ENCODE measurements around the gene ZNF579. TPM values are rescaled to one million over a fixed set of nuclear protein-coding genes. Genes with fewer than 3 reads are reported as not detected.
A peak's percentile ranks its signal among the peaks of the same experiment; 100 is the strongest.

ZNF579 gene
- total RNA-seq, 1 donor from 2014 or later = 35.0 TPM

DNA sequence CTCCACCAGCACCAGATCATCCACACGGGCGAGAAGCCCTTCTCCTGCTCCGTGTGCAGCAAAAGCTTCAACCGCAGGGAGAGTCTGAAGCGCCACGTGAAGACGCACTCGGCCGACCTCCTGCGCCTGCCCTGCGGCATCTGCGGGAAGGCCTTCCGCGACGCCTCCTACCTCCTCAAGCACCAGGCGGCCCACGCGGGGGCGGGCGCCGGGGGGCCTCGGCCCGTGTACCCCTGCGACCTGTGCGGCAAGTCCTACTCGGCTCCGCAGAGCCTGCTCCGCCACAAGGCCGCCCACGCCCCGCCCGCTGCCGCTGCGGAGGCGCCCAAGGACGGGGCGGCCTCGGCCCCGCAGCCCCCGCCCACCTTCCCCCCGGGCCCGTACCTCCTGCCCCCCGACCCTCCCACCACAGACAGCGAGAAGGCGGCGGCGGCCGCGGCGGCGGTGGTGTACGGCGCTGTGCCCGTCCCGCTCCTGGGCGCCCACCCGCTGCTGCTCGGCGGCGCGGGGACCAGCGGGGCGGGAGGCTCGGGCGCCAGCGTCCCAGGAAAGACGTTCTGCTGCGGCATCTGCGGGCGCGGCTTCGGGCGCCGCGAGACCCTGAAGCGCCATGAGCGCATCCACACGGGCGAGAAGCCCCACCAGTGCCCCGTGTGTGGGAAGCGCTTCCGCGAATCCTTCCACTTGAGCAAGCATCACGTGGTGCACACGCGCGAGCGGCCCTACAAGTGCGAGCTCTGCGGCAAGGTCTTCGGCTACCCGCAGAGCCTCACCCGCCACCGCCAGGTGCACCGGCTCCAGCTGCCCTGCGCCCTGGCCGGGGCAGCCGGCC, 34.3 kb upstream of the ZNF579 start:
- DNase-seq (ENCODE audit: low spot score in 2 of 2, unreplicated experiment in 2 of 2) = no peak
- no peaks in the 10 kb centered on the region for H3K9me3 Mint-ChIP-seq
- no peak overlapping the region for H3K4me3 Mint-ChIP-seq
- no peaks in the 10 kb centered on the region for H3K27me3 Mint-ChIP-seq (ENCODE audit: low read depth)
- no peak overlapping the region for H3K27ac Mint-ChIP-seq
- TF ChIP-seq, protein P1, sequence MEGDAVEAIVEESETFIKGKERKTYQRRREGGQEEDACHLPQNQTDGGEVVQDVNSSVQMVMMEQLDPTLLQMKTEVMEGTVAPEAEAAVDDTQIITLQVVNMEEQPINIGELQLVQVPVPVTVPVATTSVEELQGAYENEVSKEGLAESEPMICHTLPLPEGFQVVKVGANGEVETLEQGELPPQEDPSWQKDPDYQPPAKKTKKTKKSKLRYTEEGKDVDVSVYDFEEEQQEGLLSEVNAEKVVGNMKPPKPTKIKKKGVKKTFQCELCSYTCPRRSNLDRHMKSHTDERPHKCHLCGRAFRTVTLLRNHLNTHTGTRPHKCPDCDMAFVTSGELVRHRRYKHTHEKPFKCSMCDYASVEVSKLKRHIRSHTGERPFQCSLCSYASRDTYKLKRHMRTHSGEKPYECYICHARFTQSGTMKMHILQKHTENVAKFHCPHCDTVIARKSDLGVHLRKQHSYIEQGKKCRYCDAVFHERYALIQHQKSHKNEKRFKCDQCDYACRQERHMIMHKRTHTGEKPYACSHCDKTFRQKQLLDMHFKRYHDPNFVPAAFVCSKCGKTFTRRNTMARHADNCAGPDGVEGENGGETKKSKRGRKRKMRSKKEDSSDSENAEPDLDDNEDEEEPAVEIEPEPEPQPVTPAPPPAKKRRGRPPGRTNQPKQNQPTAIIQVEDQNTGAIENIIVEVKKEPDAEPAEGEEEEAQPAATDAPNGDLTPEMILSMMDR (IDR thresholded peaks at IDR 0.05; ENCODE audit: unreplicated experiment) = no peak
- peaks cover 30% of the 10 kb centered on the region for H3K36me3 Mint-ChIP-seq
- H3K4me1 Mint-ChIP-seq = no peaks in the 10 kb centered on the region

DNA sequence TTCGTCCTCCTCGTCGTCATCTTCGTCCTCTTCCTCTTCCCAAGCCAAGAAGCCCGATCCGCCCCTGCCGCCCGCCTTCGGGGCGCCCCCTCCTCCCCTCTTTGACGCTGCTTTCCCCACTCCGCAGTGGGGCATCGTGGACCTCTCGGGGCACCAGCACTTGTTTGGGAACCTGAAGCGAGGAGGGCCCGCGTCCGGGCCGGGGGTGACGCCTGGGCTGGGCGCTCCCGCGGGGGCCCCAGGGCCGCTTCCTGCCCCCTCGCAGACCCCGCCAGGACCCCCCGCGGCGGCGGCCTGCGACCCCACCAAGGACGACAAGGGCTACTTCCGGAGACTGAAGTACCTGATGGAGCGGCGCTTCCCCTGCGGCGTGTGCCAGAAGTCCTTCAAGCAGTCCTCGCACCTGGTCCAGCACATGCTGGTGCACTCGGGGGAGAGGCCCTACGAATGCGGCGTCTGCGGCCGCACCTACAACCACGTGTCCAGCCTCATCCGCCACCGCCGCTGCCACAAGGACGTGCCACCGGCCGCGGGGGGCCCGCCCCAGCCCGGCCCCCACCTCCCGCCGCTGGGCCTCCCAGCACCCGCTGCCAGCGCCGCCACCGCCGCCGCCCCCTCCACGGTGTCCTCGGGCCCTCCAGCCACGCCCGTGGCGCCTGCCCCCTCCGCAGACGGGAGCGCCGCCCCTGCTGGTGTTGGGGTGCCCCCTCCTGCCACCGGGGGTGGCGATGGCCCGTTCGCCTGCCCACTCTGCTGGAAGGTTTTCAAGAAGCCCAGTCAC, 33.5 kb upstream of the ZNF579 start:
- H3K9me3 Mint-ChIP-seq = no peaks in the 10 kb centered on the region
- H3K27ac Mint-ChIP-seq = no peak overlapping the region
- no peaks in the 10 kb centered on the region for H3K4me1 Mint-ChIP-seq
- DNase-seq (ENCODE audit: low spot score in 2 of 2, unreplicated experiment in 2 of 2) = no peak
- TF ChIP-seq, protein P1 (IDR thresholded peaks at IDR 0.05; ENCODE audit: unreplicated experiment) = no peak
- H3K36me3 Mint-ChIP-seq = peaks cover 38% of the 10 kb centered on the region
- H3K27me3 Mint-ChIP-seq (ENCODE audit: low read depth) = no peaks in the 10 kb centered on the region
- no peak overlapping the region for H3K4me3 Mint-ChIP-seq

DNA sequence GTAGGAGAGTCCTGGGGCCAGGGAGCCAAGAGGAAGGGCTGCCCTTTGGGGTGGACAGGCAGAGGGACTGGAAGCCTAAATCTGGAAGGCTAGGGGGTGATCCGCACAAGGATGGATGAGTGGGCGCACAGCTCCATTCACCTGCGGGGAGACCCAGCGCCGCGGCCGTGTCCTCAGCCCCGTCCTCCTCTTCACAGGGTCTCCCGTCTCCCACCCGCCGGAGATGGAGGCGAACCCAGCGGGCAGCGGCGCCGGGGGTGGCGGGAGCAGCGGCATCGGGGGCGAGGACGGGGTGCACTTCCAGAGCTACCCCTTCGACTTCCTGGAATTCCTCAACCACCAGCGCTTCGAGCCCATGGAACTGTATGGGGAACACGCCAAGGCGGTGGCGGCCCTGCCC, 32.7 kb upstream of the ZNF579 start:
- Mint-ChIP-seq H3K9me3 (no peaks in the 10 kb centered on the region), H3K27me3 (ENCODE audit: low read depth) (no peaks in the 10 kb centered on the region), H3K27ac (no peak overlapping the region), H3K36me3 (peaks cover 41% of the 10 kb centered on the region), H3K4me1 (no peaks in the 10 kb centered on the region), H3K4me3 (no peak overlapping the region)
- no peak for DNase-seq (ENCODE audit: low spot score in 2 of 2, unreplicated experiment in 2 of 2)
- TF ChIP-seq, protein P1 (IDR thresholded peaks at IDR 0.05; ENCODE audit: unreplicated experiment) = no peak

DNA sequence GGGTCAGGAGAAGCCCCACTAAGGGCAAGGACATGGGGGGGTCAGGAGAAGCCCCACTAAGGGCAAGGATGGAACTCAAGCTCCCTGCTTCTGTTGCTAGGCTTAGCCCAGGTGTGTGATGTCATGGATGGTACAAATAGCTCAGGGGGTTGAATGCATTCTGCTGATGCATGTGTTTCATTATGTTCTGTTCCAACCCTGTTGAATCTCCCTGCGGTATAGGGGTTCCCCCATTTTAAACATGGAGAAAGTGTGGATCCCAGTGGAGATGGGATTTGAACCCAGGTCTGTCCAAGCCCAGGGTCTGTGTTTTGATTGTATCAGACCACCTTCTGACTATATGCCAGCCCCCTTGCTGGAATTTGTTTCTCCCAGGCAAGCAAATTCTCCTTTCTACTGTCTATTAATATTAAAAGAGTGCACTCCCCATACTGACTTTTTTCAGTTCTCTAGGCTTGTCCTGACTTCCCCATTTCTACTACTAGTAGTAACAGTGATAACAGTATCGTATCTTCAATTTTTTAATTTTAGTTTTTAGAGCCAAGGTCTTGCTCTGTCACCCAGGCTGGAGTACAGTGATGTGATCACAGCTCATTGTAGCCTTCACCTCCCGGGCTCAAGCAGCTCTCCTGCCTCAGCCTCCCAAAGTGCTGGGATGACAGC, 31.5 kb upstream of the ZNF579 start:
- Mint-ChIP-seq H3K27me3 (ENCODE audit: low read depth) (no peaks in the 10 kb centered on the region), H3K9me3 (no peaks in the 10 kb centered on the region), H3K4me3 (no peak overlapping the region), H3K27ac (peak overlapping the region; percentile 6), H3K36me3 (peaks cover 38% of the 10 kb centered on the region), H3K4me1 (peaks cover under 1% of the 10 kb centered on the region)
- DNase-seq (ENCODE audit: low spot score in 2 of 2, unreplicated experiment in 2 of 2) = no peak
- TF ChIP-seq, protein P1 (IDR thresholded peaks at IDR 0.05; ENCODE audit: unreplicated experiment) = no peak

DNA sequence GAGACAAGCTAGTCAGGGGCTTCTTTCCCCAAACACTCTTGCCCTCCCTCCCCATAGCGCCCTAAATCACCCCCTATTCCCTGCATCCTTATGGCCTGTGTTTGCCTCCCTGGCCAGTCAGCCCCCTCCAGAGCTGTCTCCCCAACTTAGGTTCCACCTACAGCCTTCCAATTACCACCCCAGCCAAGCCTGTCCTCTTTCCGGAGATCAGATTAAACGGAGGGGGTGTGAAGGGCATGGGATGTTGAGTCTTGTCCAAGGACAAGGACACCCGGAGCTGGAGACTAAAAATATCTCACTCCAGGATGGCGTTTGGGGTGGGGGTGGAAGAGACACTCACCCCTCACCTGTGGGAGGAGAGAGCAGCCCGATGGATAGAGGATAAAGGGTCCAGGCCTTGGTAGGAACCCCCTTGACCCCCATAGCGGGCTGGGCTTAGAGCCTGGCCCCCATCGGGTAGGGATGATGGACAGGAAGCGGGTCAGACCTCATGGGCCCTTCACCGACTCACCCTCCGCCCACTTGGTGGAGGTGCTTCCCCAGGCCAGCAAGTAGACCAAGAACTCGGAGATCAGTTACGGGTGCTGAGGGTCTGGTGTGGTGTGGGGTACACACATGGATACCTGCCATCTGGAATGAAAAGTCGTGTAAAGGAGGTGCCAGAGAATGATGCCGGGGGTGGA, 30.8 kb upstream of the ZNF579 start:
- peaks cover 33% of the 10 kb centered on the region for H3K36me3 Mint-ChIP-seq
- H3K4me1 Mint-ChIP-seq = peaks cover 8% of the 10 kb centered on the region
- no peaks in the 10 kb centered on the region for H3K27me3 Mint-ChIP-seq (ENCODE audit: low read depth)
- H3K4me3 Mint-ChIP-seq = no peak overlapping the region
- DNase-seq (ENCODE audit: low spot score in 2 of 2, unreplicated experiment in 2 of 2) = no peak
- TF ChIP-seq, protein P1 (IDR thresholded peaks at IDR 0.05; ENCODE audit: unreplicated experiment) = no peak
- H3K9me3 Mint-ChIP-seq = no peaks in the 10 kb centered on the region
- H3K27ac Mint-ChIP-seq = no peak overlapping the region
